ENCODE results near the gene BCAS3. TPM values are rescaled to one million over a fixed set of nuclear protein-coding genes. Genes with fewer than 3 reads are reported as not detected.

The BCAS3 gene
- total RNA-seq, 3 donors from 2014 or later: 21.6 to 33.4 (median 32.1) TPM

GRCh38 chr17:61253362-61253761 lies 575.7 kb downstream of the BCAS3 start:
- peaks cover 12% of the 10 kb centered on the region for H3K4me1 ChIP-seq (ENCODE audit: low read depth)
- DNase-seq: peak in 1 of 3 donors; percentile 28
- no peaks in the 10 kb centered on the region for H3K9me3 ChIP-seq
- no peaks in the 10 kb centered on the region for H3K36me3 ChIP-seq (ENCODE audit: low read depth)
- intact Hi-C loops (cut with DNase I, micrococcal nuclease): no loop called here
- H3K4me3 ChIP-seq: no peak overlapping the region
- no peak for ATAC-seq
- TF ChIP-seq CTCF (IDR thresholded peaks at IDR 0.05): no peak

GRCh38 chr17:61253937-61254574 lies 576.4 kb downstream of the BCAS3 start:
- ATAC-seq (no peak), DNase-seq (peak in 2 of 3 donors; percentile 39 to 54)
- intact Hi-C loops (cut with DNase I, micrococcal nuclease): no loop called here
- no peak overlapping the region for H3K4me3 ChIP-seq
- H3K36me3 ChIP-seq (ENCODE audit: low read depth): no peaks in the 10 kb centered on the region
- TF ChIP-seq CTCF (IDR thresholded peaks at IDR 0.05): no peak
- peaks cover 5% of the 10 kb centered on the region for H3K4me1 ChIP-seq (ENCODE audit: low read depth)
- H3K9me3 ChIP-seq: no peaks in the 10 kb centered on the region

GRCh38 chr17:61254904-61255303 lies 577.3 kb downstream of the BCAS3 start:
- DNase-seq (no peak), ATAC-seq (no peak)
- Histone ChIP-seq H3K9me3 (no peaks in the 10 kb centered on the region), H3K4me1 (ENCODE audit: low read depth) (no peaks in the 10 kb centered on the region), H3K36me3 (ENCODE audit: low read depth) (no peaks in the 10 kb centered on the region), H3K4me3 (no peak overlapping the region)
- no peak for TF ChIP-seq CTCF (IDR thresholded peaks at IDR 0.05)
- intact Hi-C loops (cut with DNase I, micrococcal nuclease): no loop called here

GRCh38 chr17:61255647-61256046 lies 578.0 kb downstream of the BCAS3 start:
- no peak overlapping the region for H3K4me3 ChIP-seq
- H3K36me3 ChIP-seq (ENCODE audit: low read depth): no peaks in the 10 kb centered on the region
- ATAC-seq (no peak), DNase-seq (no peak)
- TF ChIP-seq CTCF (IDR thresholded peaks at IDR 0.05): no peak
- no peaks in the 10 kb centered on the region for H3K4me1 ChIP-seq (ENCODE audit: low read depth)
- no peaks in the 10 kb centered on the region for H3K9me3 ChIP-seq
- intact Hi-C loops (cut with DNase I, micrococcal nuclease): no loop called here

GRCh38 chr17:61259360-61259759 lies 581.7 kb downstream of the BCAS3 start:
- no peaks in the 10 kb centered on the region for H3K4me1 ChIP-seq (ENCODE audit: low read depth)
- no peak for DNase-seq
- H3K36me3 ChIP-seq (ENCODE audit: low read depth): no peaks in the 10 kb centered on the region
- TF ChIP-seq CTCF (IDR thresholded peaks at IDR 0.05): no peak
- intact Hi-C loops (cut with DNase I, micrococcal nuclease): no loop called here
- H3K4me3 ChIP-seq: no peak overlapping the region
- no peak for ATAC-seq
- no peaks in the 10 kb centered on the region for H3K9me3 ChIP-seq

Measured in mucosa of descending colon (tissue), 3 donors.